ENCODE data around the gene MCF2L2.

Gene MCF2L2

DNA sequence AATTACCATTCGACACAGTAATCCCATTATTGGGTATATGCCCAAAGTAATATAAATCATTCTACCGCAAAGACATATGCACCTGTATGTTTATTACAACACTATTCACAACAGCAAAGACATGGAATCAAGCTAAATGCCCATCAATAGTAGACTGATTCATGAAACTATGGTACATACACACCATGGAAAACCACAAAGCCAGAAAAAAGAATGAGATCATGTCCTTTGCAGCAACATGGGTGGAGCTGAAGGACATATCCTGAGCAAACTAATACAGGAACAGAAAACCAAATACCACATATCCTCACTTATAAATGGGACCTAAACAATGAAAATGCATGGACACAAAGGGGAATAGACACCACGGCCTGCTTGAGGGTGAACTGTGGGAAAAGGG lies 11.1 kb upstream of the MCF2L2 start:
- no peak overlapping the region for H2AFZ ChIP-seq (ENCODE audit: low read depth)
- no peaks in the 10 kb centered on the region for H3K36me3 ChIP-seq (ENCODE audit: insufficient read depth)
- H3K4me3 ChIP-seq (IDR thresholded peaks at IDR 0.05; ENCODE audit: insufficient read depth, low read depth, low read length): no peak overlapping the region
- H4K20me1 ChIP-seq (ENCODE audit: insufficient read depth): no peaks in the 10 kb centered on the region
- no peak overlapping the region for H3K9ac ChIP-seq
- TF ChIP-seq, protein P1, sequence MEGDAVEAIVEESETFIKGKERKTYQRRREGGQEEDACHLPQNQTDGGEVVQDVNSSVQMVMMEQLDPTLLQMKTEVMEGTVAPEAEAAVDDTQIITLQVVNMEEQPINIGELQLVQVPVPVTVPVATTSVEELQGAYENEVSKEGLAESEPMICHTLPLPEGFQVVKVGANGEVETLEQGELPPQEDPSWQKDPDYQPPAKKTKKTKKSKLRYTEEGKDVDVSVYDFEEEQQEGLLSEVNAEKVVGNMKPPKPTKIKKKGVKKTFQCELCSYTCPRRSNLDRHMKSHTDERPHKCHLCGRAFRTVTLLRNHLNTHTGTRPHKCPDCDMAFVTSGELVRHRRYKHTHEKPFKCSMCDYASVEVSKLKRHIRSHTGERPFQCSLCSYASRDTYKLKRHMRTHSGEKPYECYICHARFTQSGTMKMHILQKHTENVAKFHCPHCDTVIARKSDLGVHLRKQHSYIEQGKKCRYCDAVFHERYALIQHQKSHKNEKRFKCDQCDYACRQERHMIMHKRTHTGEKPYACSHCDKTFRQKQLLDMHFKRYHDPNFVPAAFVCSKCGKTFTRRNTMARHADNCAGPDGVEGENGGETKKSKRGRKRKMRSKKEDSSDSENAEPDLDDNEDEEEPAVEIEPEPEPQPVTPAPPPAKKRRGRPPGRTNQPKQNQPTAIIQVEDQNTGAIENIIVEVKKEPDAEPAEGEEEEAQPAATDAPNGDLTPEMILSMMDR (conservative IDR thresholded peaks at IDR 0.05; ENCODE audit: low read depth, low read length): no peak
- H3K27me3 ChIP-seq (ENCODE audit: insufficient read depth, low read depth): no peaks in the 10 kb centered on the region; the same call in 1 of the 2 replicates
- H3K27ac ChIP-seq: no peak overlapping the region
- peaks cover 41% of the 10 kb centered on the region for H3K4me1 ChIP-seq (ENCODE audit: low read depth, poor library complexity, severe bottlenecking)
- H3K4me2 ChIP-seq: no peak overlapping the region
- no peaks in the 10 kb centered on the region for H3K79me2 ChIP-seq (ENCODE audit: insufficient read depth, low read depth)

DNA sequence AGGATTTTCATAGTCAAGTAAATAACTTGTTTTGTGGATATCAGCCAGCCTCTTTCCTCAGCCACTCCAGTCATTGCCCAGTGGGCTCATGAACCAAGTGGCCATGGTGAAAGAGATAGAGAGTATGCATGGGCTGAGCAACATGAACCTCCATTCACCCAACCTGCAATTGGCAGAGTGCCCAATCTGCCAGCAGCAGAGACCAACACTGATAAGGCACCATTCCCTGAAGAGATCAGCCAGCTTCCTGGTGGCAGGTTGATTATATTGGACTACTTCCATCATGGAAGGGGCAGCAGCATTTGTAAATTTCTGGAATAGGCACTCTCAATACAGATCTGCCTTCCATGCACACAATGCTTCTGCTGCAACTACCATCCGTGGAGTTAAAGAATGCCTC lies 10.3 kb upstream of the MCF2L2 start:
- peaks cover 41% of the 10 kb centered on the region for H3K4me1 ChIP-seq (ENCODE audit: low read depth, poor library complexity, severe bottlenecking)
- TF ChIP-seq, protein P1 (conservative IDR thresholded peaks at IDR 0.05; ENCODE audit: low read depth, low read length): no peak
- H2AFZ ChIP-seq (ENCODE audit: low read depth): no peak overlapping the region
- no peak overlapping the region for H3K9ac ChIP-seq
- no peak overlapping the region for H3K27ac ChIP-seq
- no peak overlapping the region for H3K4me3 ChIP-seq (IDR thresholded peaks at IDR 0.05; ENCODE audit: insufficient read depth, low read depth, low read length)
- H3K36me3 ChIP-seq (ENCODE audit: insufficient read depth): no peaks in the 10 kb centered on the region
- H3K4me2 ChIP-seq: no peak overlapping the region
- H3K79me2 ChIP-seq (ENCODE audit: insufficient read depth, low read depth): no peaks in the 10 kb centered on the region
- H3K27me3 ChIP-seq (ENCODE audit: insufficient read depth, low read depth): no peaks in the 10 kb centered on the region; the same call in 1 of the 2 replicates
- no peaks in the 10 kb centered on the region for H4K20me1 ChIP-seq (ENCODE audit: insufficient read depth)

GRCh38 chr3:183437666-183438564 lies 9.5 kb upstream of the MCF2L2 start:
- Histone ChIP-seq H2AFZ (ENCODE audit: low read depth) (no peak overlapping the region), H3K27ac (no peak overlapping the region), H3K36me3 (ENCODE audit: insufficient read depth) (no peaks in the 10 kb centered on the region), H3K9ac (no peak overlapping the region), H3K4me3 (IDR thresholded peaks at IDR 0.05; ENCODE audit: insufficient read depth, low read depth, low read length) (no peak overlapping the region), H3K4me2 (no peak overlapping the region), H4K20me1 (ENCODE audit: insufficient read depth) (no peaks in the 10 kb centered on the region), H3K79me2 (ENCODE audit: insufficient read depth, low read depth) (no peaks in the 10 kb centered on the region), H3K27me3 (ENCODE audit: insufficient read depth, low read depth) (no peaks in the 10 kb centered on the region; the same call in 1 of the 2 replicates), H3K4me1 (ENCODE audit: low read depth, poor library complexity, severe bottlenecking) (peaks cover 41% of the 10 kb centered on the region)
- TF ChIP-seq, protein P1 (conservative IDR thresholded peaks at IDR 0.05; ENCODE audit: low read depth, low read length): no peak

DNA sequence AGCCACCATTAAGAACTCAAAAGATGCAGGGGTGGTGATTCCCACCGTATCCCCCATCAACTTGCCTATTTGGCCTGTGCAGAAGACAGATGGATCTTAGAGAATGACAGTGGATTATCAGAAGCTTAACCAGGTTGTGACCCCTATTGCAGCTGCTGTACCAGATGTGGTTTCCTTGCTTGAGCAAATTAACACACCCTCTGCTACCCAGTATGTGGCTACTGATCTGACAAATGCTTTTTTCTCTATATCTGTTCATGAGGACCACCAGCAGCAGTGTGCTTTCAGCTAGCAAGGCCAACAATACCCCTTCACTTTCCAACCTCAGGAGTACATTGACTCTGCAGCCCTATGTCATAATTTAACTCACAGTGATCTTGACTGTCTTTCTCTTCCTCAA lies 8.6 kb upstream of the MCF2L2 start:
- Histone ChIP-seq H3K79me2 (ENCODE audit: insufficient read depth, low read depth) (no peaks in the 10 kb centered on the region), H3K4me1 (ENCODE audit: low read depth, poor library complexity, severe bottlenecking) (peaks cover 41% of the 10 kb centered on the region), H3K27ac (no peak overlapping the region), H3K36me3 (ENCODE audit: insufficient read depth) (no peaks in the 10 kb centered on the region), H3K27me3 (ENCODE audit: insufficient read depth, low read depth) (no peaks in the 10 kb centered on the region), H3K9ac (no peak overlapping the region), H3K4me3 (IDR thresholded peaks at IDR 0.05; ENCODE audit: insufficient read depth, low read depth, low read length) (no peak overlapping the region), H3K4me2 (no peak overlapping the region), H4K20me1 (ENCODE audit: insufficient read depth) (no peaks in the 10 kb centered on the region), H2AFZ (ENCODE audit: low read depth) (no peak overlapping the region)
- TF ChIP-seq, protein P1 (conservative IDR thresholded peaks at IDR 0.05; ENCODE audit: low read depth, low read length): no peak
